HG03280 (cell line): ENCODE results near the gene ATXN7L2.

Experiments
- ATAC-seq: cut with Tn5 transposase; IDR thresholded peaks from one replicate; pipeline ENCODE4 v1.9.1; 2021; ENCODE audit warnings: mild to moderate bottlenecking, moderate library complexity; ENCODE audit not compliant: unreplicated experiment

ATXN7L2 gene

DNA sequence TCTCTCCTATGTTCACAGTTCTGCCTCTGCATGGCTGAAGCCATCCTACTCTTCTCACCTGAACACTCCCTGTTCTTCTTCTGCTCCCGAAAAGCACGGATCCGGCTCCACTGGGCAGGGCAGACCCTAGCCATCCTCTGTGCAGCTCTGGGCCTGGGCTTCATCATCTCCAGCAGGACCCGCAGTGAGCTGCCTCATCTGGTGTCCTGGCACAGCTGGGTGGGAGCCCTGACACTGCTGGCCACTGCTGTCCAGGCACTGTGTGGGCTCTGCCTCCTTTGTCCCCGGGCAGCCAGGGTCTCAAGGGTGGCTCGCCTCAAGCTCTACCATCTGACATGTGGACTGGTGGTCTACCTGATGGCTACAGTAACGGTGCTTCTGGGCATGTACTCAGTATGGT is 12.0 kb downstream of the ATXN7L2 start:
- ATAC-seq: no peak

DNA sequence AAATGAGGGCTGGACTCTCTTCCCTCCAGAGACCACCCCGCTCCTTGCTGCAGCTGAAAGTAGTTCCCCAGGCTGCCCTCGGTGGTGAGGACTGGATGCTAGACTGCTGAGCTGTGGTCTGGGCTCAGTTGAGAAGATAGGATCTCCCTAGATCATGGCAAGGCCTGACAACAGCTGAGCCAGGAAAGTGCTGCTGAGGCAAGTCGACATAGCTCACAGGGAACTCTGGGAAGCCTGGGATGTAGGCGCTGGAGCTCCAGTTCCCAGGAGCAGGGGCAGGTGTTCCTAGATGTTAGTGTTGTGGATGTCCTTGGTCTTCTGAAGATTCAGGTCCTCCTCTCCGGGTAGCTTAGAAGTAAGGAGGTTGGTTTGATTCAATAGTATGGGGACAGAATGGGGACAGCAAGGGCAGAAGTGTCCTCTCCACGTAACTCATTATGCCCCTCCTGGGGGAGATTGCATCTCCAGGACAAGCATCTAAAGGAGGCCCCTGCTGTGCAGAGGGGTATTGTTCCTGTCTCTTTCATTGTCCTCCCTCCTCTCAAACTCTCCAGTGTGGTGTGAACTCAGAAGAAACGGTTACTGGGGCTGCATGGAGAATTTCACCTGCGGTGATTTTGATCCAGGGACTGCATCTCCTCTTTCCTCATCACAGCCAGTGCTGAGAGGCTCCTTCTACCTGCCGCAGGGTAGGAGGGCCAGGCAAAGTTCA is 13.9 kb downstream of the ATXN7L2 start:
- ATAC-seq: no peak

DNA sequence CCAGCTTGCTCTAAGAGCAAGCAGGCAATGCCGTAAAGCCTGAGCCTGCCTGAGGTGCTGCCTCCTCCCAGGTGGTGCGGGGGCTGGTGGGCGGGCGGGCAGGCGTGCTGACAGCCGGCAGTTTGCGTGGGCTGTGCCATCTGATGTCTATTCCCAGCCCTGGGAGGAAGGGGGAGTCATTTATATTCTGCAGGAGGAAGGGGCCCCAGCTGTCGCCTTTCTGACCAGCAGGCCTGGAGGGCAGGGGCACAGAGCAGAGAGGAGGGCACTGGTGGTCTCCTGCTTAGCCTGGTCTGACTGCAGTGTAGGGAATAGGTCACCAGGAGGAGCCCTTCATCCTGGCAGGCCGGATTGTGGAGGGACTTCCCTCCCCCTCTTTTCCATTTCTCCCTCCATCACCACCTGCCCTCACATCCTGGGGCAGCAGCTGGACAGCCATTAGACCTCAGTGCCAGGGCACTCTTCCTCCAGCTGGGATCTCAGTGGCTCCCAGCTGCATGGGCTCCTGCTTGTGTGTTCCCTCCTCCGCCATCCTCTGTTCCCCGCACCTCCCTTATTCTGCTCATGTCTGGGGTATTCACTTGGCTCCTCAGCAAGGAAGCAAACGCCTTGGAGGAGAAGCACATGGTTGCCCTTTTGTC is 14.6 kb downstream of the ATXN7L2 start:
- no peak for ATAC-seq

DNA sequence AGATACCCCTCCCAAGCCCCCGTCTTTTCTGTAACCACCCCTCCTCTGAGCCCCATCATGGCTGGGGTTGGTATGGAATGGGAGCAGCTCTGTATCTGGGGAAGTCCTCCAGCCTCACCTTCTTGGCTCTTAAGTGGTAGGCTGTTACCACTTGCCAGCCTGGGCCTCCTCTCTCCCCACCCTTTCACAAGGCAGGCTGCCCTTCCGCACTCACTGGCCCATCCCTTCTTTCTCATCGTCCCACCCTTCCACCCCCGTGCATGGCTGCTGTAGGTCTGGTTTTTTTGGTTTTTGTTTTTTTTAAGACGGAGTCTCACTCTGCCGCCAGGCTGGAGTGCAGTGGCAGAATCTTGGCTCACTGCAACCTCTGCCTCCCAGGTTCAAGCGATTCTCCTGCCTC is 15.4 kb downstream of the ATXN7L2 start:
- ATAC-seq: no peak

DNA sequence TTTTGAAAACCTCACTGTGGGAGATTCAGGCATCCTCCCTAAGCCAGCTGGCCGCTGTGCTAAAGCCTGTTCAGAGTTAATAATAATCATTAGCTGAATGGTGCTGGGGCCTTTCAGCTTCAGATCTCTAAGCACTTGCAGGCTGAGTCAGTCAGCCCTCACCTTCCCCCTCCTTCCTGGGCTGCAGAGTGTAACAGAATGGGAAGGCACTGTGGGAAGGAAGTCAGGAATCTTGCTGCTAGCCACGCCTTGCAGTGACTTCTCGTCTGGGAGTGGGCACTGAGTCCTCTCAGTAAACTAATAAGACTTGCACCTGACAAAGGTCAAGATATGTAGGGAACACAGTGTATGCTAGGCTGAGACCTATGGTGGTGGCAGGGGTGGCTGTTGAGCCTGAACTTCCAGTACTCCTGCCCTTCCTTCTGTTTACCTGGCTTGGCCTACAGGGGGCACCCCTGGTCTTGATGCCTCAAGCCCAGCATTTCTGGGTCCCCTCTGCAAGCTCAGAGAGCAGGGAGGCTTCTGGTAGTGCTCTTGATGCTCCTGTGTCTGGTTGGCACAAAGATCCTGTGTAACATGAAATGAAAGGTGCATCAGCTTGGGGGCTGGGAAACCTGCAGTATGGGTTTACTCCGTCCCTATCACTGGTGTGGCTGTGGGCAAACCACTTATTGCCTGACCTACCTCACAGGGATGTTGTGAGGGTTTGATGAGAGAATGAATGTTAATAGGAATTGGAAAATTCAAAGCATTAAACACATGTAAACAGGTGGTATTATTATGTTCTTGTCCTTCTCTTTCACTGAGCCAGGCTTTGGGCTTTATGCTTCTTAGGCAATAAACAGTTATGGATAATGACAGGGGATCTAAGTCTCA is 16.2 kb downstream of the ATXN7L2 start:
- no peak for ATAC-seq

DNA sequence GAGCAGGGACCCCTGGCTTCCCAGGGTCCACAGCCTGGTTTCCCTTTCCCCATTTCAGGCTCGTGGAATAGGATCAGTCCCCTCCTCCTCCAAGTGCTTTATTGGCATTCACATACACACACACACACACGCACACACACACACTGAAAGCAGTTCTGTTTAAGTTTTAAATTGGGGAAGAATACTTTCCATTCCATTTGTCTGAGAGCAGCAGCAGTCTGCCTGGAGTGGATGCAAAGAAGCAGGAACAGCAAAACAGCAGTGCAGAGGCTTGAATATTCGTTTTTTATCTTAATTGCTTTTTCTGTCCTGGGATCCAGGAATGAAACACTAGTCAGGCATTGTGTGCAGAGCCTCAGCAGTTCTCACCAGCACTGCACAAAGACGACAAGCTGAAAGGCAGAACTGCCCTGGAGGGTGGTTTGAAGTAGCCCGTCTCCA is 17.3 kb downstream of the ATXN7L2 start:
- no peak for ATAC-seq

DNA sequence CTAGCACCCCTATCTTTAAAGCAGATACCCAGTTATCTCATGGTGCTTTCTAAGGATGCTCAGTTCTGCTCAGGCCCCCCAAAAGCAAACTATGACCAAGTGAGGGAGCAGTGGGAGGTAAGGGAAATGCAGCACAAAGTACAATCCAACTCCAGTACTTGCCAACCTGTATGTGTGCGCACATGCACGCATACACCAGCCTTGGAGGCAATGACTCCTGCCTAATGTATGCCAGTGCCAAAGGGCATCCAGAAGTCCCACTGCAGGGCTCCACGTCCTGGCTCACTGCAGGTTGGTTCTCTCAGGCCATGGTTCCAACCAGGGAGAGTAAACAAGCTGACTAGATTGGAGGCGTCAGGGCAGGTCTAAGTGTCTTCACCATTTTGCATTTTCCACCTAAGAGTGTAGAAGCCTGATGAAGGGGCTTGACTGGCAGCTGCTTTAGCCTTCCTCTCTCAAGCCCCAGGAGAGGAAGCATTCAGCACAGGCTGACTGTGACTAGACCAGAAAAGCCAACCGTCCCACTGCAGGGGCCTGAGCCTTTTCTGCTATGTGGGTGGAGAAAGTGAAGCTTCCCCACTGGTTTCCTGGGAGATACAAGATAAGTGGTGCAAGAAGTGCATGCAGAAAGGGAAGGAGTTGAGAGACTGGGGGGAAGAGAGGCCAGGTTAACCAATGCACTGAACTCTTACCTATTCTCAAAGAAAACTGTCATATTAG is 18.1 kb downstream of the ATXN7L2 start:
- ATAC-seq: no peak

DNA sequence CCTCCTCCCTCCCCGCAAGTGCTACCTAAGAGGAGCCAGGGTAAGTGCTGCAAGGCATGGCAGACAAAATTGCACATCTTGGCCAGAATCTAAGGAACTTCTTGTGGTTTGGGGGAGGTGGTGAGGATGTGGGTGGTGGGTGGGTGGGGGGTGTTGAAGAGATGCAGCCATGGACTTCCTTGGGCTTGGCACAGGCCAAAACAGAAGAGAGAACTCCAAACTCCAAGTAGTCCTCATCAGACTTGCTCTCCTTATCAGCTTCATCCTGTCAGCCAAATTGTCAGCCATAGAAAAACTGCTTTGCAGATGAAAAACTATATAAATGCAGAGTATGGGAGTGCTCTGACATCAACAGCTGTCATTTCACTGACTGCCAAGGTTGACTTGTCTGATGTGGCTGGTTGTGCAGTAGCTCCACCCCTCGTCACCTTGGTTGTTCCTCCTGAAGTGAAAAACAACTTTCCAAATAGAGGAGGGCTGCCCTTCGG is 18.7 kb downstream of the ATXN7L2 start:
- ATAC-seq: no peak

DNA sequence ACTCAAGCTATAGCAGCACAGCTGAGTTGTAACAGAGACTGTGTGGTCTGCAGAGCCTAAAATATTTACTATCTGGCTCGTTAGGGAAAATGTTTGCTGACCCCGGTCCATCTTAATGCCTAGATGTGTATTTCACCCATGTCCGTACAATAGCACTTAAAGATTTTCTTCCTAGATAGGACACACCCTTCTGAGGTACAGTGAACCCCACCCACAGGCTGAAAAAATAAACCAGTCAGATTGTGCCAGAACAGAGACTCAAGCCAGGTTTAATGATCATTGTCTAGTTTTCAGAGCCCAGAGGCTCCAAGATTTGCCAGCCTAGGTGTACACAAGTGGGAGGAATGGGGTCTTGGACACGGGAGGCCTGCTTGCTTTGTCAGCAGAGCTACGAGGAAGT is 20.2 kb downstream of the ATXN7L2 start:
- ATAC-seq: no peak

DNA sequence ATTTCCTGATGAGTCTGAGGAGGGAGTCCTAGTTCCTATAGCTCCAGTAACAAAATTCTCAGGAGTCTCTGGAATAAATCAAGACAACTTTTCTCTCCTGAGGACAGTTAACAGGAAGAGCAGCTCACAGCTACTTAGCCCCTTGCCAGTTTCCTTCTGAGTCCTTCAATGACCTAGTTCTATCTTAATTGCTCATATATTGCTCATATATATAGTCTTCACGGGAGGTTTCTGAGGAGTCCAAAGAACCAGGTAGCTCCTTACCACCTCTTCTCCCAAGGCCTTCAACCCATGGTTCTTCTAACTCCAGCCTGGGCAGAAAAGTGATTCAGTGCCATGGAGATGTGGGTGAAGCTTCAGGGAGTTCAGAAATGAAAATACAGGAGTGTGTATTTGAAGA is 21.3 kb downstream of the ATXN7L2 start:
- ATAC-seq: no peak

DNA sequence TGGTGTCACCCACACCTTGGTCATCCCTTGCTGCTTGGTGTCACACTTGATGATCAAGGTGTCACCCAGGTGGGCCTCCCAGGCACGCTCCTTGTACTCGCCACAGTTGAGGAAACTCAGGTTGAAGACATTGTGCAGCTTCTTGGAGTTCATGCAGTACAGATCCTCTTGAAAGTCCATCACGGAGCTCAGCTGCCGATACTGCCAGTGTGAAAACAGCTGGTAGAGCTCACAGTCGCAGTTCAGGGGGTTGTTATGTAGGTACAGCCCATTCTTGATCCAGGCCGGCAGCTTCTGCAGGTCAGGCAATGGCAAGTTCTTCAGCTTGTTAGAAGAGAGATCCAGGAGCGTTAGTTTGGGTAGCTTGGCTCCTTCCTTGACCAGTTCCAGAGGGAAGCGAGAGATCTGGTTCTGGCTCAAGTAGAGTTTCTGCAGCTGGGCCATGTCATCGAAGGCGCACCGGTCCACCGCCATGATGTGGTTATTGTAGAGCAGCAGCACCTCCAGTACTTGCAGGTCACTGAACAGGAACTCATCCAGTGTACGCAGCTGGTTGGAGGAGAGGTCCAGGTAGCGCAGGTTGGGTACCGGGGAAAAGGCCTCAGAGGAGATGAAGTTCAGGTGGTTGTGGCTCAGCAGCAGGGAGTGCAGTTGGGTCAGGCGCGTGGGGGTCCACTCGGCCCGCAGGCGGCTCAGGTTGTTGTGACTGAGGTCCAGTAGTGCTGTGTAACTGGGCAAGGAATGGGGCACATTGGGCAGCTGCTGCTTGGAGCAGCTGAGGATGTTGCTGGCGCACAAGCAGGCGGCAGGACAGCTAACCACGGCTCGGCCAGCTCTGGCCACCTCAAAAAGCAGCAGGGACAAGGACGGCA is 24.5 kb downstream of the ATXN7L2 start:
- ATAC-seq: no peak

DNA sequence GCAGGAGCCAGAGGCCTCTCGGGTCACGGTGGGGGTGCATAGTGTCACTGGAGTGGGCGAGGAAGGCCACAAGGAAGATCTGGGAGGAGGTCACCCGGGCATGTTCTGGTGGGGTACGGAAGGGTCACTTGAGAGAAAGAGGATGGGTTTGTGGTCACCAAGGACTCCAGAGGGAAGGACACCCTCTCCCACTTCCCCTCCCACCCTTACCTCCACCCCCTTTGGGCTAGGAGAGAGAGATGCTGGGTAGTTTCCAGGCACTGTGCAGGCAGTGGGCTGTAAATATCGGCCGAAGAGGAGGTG is 25.1 kb downstream of the ATXN7L2 start:
- no peak for ATAC-seq

DNA sequence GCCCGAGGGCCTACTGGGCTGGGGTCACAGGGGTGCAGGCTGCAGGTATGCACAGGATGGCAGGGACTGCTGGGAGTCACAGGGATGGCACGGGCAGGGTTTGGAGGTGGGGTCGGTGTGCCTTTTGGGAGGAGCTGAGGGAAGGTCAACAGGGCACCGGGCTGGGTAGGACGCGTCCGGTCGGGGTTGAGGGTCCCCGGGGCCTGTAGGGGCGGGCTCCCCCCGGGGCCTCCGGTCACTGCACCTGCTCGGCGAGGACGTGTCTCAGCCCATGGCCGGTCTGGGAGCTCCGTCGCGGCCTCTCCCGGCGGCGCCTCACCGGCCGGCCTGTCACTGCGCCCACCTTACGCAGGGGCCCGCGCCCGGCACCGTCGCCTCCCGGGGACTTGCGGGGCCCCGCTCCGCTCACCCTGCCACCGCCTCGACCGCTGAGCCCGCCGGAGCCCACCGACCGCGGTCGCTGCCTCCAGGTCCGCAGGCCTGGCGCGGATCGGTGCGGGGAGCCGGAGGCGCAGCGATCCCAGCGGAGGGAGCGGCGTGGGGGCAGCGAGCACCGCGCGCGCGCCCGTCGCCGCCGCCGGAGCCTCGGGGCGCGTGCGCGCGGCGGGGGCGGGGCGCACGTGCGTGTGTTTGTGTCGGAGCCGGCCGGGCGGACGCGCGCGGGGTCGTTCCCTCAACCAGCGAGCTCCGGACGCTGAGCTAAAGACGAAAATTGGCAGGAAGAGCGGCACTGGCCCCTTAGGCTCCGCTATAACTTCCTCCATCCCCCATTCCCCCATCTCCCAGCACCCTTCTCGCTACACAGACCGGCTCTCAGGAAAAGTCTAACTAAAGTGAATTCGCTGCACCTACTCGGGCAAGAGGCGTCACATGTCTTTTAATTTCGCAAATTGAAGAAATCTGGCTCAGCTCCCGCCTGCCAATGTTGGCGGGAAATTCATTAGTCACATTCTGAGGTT is 25.8 kb downstream of the ATXN7L2 start, which contains the start of gene AMIGO1:
AMIGO1 (minus strand) TSS at position 552 of the 959 bp plus-strand sequence. CDS start 815 bp downstream, outside the sequence.
- peak; percentile 71 for ATAC-seq

DNA sequence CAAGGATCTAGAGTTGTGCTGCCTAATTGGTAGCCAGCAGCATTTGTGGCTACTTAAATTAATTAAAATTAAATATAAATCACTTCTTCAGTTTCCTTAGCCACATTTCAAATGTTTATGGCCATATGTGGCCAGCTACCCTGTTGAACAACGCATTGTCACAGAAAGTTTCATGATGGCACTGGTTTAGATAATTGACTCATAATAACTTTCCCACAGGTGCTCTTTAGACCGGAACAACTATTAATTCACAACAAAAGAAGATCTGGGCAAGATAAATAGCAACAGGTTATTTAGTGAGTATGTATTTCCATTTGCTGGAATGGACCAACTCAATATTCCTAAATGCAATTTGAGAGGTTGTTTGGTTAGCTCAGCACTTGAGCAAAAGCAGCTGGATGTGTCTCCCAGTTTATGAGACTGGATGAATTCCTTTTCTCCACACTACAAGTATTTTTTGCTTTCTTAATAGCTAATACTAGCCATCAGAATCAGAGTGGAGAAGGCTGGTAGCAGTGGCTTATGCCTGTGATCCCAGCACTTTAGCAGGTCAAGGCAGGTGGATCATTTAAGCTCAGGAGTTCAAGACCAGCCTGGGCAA is 29.5 kb downstream of the ATXN7L2 start:
- ATAC-seq: no peak

DNA sequence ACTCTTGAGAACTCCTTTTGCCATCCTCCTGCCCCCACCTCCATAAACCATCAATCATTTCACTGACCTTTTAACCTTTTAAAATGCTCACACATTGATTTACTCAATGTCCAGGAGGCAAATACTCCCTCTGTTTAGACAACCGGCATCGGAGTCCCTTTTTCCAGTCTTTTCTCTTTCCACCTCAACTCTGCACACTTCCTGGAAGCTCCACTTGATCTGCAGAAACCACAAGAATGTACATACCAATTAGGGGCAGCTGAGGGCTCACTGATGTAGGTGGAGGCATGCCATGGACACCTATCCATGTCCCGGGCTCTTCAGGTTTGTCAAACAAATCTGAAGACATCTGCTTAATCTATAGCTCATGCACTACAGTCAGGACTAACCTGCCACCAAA is 31.1 kb downstream of the ATXN7L2 start:
- ATAC-seq: no peak

DNA sequence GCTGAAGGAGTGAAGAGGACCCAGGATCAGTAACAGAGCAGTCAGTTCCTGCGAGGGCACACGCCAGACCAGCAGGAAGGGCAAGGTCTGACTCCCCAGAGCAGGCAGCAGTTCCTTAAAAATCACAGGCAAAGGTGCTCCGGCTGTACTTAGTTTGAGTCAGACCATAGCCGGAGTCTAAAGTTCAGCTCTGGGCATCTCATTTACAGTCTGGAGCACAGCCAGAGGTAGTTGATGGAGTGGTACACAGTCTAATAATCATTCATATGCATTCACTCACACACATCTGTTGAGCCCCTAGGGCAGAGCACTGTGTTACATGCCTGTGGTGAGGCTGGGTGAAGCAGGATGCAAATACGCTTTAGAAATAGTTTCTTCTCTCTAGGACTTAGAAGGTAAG is 33.2 kb downstream of the ATXN7L2 start:
- ATAC-seq: no peak

DNA sequence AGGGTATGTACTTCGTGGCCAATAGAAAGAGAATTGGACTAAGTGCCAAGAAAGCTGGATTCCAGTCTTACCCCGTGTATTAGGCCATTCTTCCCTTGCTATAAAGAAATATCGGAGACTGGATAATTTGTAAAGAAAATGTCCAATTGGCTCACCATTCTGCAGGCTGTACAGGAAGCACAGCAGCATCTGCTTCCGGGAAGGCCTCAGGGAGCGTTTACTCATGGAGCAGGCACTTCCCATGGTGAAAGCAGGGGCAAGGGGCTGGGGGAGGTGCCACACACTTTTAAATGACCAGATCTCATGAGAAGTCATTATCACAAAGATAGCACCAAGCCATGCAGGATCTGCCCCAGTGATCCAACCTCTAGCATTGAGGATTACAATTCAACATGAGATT is 33.6 kb downstream of the ATXN7L2 start:
- ATAC-seq: no peak
